Endothelial cell of umbilical vein (primary cell): ENCODE data around the gene NR2C1.

Source experiments
- CTCF ChIP-seq, 2 donors: IDR thresholded peaks; 1 replicate in 1 of 2; 2 replicates in 1 of 2; pipeline ENCODE4 v1.5.1; 2011; ENCODE audit warnings: low read length in 2 of 2, mild to moderate bottlenecking in 2 of 2, moderate library complexity in 2 of 2, control low read depth in 1 of 2, inconsistent platforms in 1 of 2, low read depth in 1 of 2; ENCODE audit not compliant: insufficient read depth in 1 of 2; ENCODE audit errors: extremely low read depth in 1 of 2
- EZH2 ChIP-seq: IDR thresholded peaks from 2 replicates; pipeline ENCODE4 v1.6.1; 2012; ENCODE audit warnings: borderline replicate concordance, low read depth, mild to moderate bottlenecking, moderate library complexity, low read length, inconsistent platforms; ENCODE audit not compliant: severe bottlenecking
- FOS ChIP-seq: IDR thresholded peaks from 2 replicates; pipeline ENCODE4 v1.6.1; 2011; ENCODE audit warnings: mild to moderate bottlenecking, low read length, moderate library complexity, borderline replicate concordance; ENCODE audit not compliant: insufficient read depth
- JUN ChIP-seq: IDR thresholded peaks from 2 replicates; pipeline ENCODE4 v1.6.1; 2011; ENCODE audit warnings: borderline replicate concordance, low read depth; ENCODE audit not compliant: insufficient read length, insufficient read depth
- MAX ChIP-seq: IDR thresholded peaks from 2 replicates; pipeline ENCODE4 v1.6.1; 2011; ENCODE audit not compliant: insufficient read depth, insufficient read length
- POLR2A ChIP-seq: IDR thresholded peaks from 2 replicates; pipeline ENCODE4 v1.6.1; 2012; ENCODE audit warnings: low read depth, mild to moderate bottlenecking, control low read depth, low read length
- POLR2AphosphoS5 ChIP-seq: IDR thresholded peaks from 2 replicates; pipeline ENCODE4 v1.6.1; 2012; ENCODE audit warnings: low read depth, mild to moderate bottlenecking, control low read depth, low read length, moderate library complexity; ENCODE audit not compliant: insufficient read depth

GRCh38 chr12:95074766-95075165 is 1.3 kb upstream of the NR2C1 start:
- TF ChIP-seq CTCF (IDR thresholded peaks at IDR 0.05; ENCODE audit: extremely low read depth in 1 of 2, insufficient read depth in 1 of 2, low read depth in 1 of 2, low read length in 2 of 2) (no peak), POLR2A (no peak), EZH2 (no peak), POLR2AphosphoS5 (no peak), MAX (no peak), JUN (no peak), FOS (no peak)
